Naive thymus-derived CD4-positive, alpha-beta T cell (primary cell): ENCODE measurements around the gene GGT7. TPM values are rescaled to one million over a fixed set of nuclear protein-coding genes. Genes with fewer than 3 reads are reported as not detected.

Experiments used
- ATAC-seq: fragments of 150-1000 bp; cut with Tn5 transposase; 2 replicates; pipeline ENCODE4 v1.10.0; 2021; ENCODE audit warnings: mild to moderate bottlenecking, moderate library complexity
- CTCF ChIA-PET: fragments of 350-600 bp; sonication (Branson Sonifier 250); formaldehyde crosslinking; loops from one replicate; lab custom pipeline; 2021; ENCODE audit warnings: antibody characterized with exemption; lab: Charles Lee
- POLR2A ChIA-PET: fragments of 350-600 bp; sonication (Branson Sonifier 250); formaldehyde crosslinking; loops from one replicate; lab custom pipeline; 2021; ENCODE audit warnings: antibody characterized with exemption, inconsistent platforms; lab: Charles Lee
- DNase-seq, 9 donors: peaks; one replicate each; pipeline versions ENCODE4 v3.0.0 to v3.0.0-alpha.2; 2020 to 2022; ENCODE audit warnings: mixed read lengths in 1 of 9
- H3K27ac ChIP-seq: one replicate; pipeline ENCODE4 v1.7.0; 2013; ENCODE audit warnings: mild to moderate bottlenecking, low read depth, low read length, moderate library complexity
- H3K27me3 ChIP-seq, 2 donors: one replicate each; pipeline ENCODE4 v1.7.0; 2013; ENCODE audit warnings: low read length in 2 of 2, mild to moderate bottlenecking in 2 of 2, moderate library complexity in 2 of 2; ENCODE audit not compliant: control insufficient read depth in 2 of 2, insufficient read depth in 2 of 2
- H3K36me3 ChIP-seq, 3 experiments: 1 replicate in 2 of 3; 2 replicates in 1 of 3; pipeline ENCODE4 v1.7.0; 2013; ENCODE audit warnings: low read length in 3 of 3, mild to moderate bottlenecking in 3 of 3, moderate library complexity in 1 of 3; ENCODE audit not compliant: insufficient read depth in 3 of 3, control insufficient read depth in 2 of 3
- H3K4me1 ChIP-seq, 2 donors: one replicate each; pipeline ENCODE4 v1.7.0; 2013; ENCODE audit warnings: low read length in 2 of 2, mild to moderate bottlenecking in 2 of 2, moderate library complexity in 1 of 2; ENCODE audit not compliant: control insufficient read depth in 2 of 2, insufficient read depth in 2 of 2
- H3K4me3 ChIP-seq: 2 replicates; pipeline ENCODE4 v1.7.0; 2013; ENCODE audit warnings: mild to moderate bottlenecking, low read length
- H3K9me3 ChIP-seq, 3 experiments: 1 replicate in 2 of 3; 2 replicates in 1 of 3; pipeline ENCODE4 v1.7.0; 2013; ENCODE audit warnings: low read length in 3 of 3; ENCODE audit not compliant: control insufficient read depth in 2 of 3
- H3K27ac Mint-ChIP-seq, 9 donors: one replicate each; pipeline ENCODE4 v1.8.0; 2020 to 2022; ENCODE audit warnings: mixed read lengths in 9 of 9, mild to moderate bottlenecking in 8 of 9, moderate library complexity in 5 of 9, inconsistent platforms in 2 of 9
- H3K27me3 Mint-ChIP-seq, 5 donors: one replicate each; pipeline ENCODE4 v1.8.0; 2021 to 2022; ENCODE audit warnings: mixed read lengths in 5 of 5, mild to moderate bottlenecking in 1 of 5
- H3K36me3 Mint-ChIP-seq, 5 donors: one replicate each; pipeline ENCODE4 v1.8.0; 2020 to 2022; ENCODE audit warnings: mixed read lengths in 5 of 5, mild to moderate bottlenecking in 3 of 5, inconsistent platforms in 1 of 5
- H3K4me1 Mint-ChIP-seq, 7 donors: one replicate each; pipeline ENCODE4 v1.8.0; 2020 to 2022; ENCODE audit warnings: mixed read lengths in 7 of 7, mild to moderate bottlenecking in 3 of 7, inconsistent platforms in 1 of 7
- H3K4me3 Mint-ChIP-seq, 10 donors: one replicate each; pipeline ENCODE4 v1.8.0; 2020 to 2022; ENCODE audit warnings: mild to moderate bottlenecking in 10 of 10, mixed read lengths in 10 of 10, moderate library complexity in 6 of 10, inconsistent platforms in 2 of 10
- H3K9me3 Mint-ChIP-seq, 11 donors: one replicate each; pipeline ENCODE4 v1.8.0; 2020 to 2022; ENCODE audit warnings: mixed read lengths in 11 of 11, mild to moderate bottlenecking in 4 of 11, inconsistent platforms in 1 of 11, moderate library complexity in 1 of 11
- intact Hi-C, 2 donors: fragments of 100-400 bp; cut with micrococcal nuclease; formaldehyde crosslinking; loops; one replicate each; pipeline ENCODE4 v1.15.1; 2023
- polyA plus RNA-seq, 2 donors: library from polyadenylated mRNA; unstranded; fragments of 300-500 nt; fragmentation: Illumina TruSeq; gene quantifications; one replicate each; pipeline ENCODE4 v1.2.3, GENCODE V29; 2021
- total RNA-seq, 6 experiments: library from RNA in 5 of 6; stranded (reverse) in 5 of 6; gene quantifications; 1 replicate in 5 of 6; 2 replicates in 1 of 6; pipeline ENCODE4 v1.2.3 and lab custom pipeline; 2021 to 2026

Gene GGT7
- total RNA-seq: 10 to 100 TPM; 13.9 to 50.6 (median 46.1) TPM
- polyA plus RNA-seq: 10 to 100 TPM in 1 of 2 donors, 1 to 10 TPM in 1; 6.2 to 10.6 TPM
- total RNA-seq (lab: John Stamatoyannopoulos, UW): 58.6 reads per million, percentile 74 among the genes with 10 or more reads in this experiment

DNA sequence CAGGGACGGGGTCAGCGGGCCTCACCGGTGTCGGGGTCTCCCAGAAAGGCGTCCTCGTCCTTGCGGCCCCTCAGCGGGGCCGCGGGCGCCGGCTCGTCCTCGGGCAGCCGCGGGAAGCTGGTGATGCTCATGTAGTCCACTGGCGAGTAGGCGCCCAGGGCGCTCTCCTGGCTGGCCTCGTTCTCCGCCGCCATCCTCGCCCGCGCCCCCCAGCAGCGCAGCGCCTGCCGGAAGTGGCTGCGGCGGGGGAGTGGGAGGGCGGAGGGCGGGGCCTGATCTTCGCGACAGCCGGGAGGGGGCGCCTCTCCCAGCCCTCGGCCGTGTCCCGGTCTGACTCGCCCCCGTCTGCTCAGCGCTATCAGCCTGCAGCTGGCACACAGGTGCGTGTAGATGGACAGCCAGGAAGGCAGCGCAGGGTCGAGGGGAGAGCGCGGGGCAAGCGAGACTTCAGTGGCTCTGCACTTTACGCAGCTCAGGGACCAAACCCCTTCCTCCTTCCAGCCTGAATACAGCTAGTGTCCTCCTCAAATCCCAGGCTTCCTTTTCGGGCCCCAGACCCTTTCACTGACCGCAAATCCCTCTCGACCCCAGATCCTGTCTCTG is at the start of gene GGT7:
GGT7 (minus strand) TSS at position 235 of the 603 bp plus-strand sequence; CDS start at position 194, 41 bp downstream.
- Mint-ChIP-seq H3K4me3 (peak within 1 kb of the TSS; percentile 86 to 97 (median 89)), H3K4me1 (peaks cover 52 to 82% (median 70%) of the 10 kb centered on the region in 7 donors), H3K36me3 (peaks cover 0 to 3% (median 0%) of the 10 kb centered on the region in 5 donors), H3K27me3 (no peaks in the 10 kb centered on the region), H3K27ac (peak within 1 kb of the TSS; percentile 70 to 95 (median 86)), H3K9me3 (peaks cover 0 to 1% (median 0%) of the 10 kb centered on the region in 11 donors)
- Histone ChIP-seq H3K27ac (peak within 1 kb of the TSS; percentile 72), H3K4me1 (peaks cover 35 to 49% of the 10 kb centered on the region in 2 donors), H3K4me3 (peak within 1 kb of the TSS; percentile 90), H3K27me3 (no peaks in the 10 kb centered on the region), H3K36me3 (no peaks in the 10 kb centered on the region), H3K9me3 (no peaks in the 10 kb centered on the region)
- POLR2A ChIA-PET: interaction anchor here (1.0 to 6.0 kb wide), 5 partner anchors 19 to 869 kb away, joined by 3 to 32 read pairs (median 3); partner anchors contain the start of genes GSS, MYH7B and RBM39
- intact Hi-C loops: loop anchor here (1.0 to 10.0 kb wide), 5 partner anchors 220 to 872 kb away; partner anchors contain the start of genes CEP250 (in 1 of the 2), EDEM2 (in 1 of the 2), MMP24OS (in 1 of the 2) and RBM39 (in 1 of the 2)
- DNase-seq (peak; percentile 78 to 92 (median 85)), ATAC-seq (peak; percentile 66)
- CTCF ChIA-PET: interaction anchor here (1.0 to 6.0 kb wide), 2 partner anchors 16 to 84 kb away, joined by 3 to 33 read pairs; partner anchors contain the start of genes GSS and MYH7B

DNA sequence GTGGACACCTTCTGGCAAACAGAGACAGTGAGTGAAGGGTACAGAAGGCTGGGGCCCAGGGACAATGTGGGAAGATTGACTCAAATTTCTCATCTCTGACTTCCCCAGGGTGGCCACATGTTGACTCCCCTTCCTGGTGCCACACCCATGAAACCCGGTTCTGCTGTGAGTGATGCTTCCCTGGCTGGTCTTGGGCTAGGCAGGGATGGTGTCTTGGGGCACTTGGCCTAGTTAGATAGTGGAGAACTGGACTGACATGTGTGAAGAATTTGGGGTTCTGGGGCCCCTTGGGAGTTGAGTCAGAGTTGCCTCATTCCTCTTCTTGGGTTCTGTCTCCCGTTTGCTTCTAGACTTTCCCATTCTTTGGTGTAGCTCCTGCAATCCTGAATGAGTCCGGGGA is 48.8 kb upstream of the GGT7 start:
- Mint-ChIP-seq H3K4me3 (no peak overlapping the region), H3K36me3 (peaks cover 22 to 34% (median 24%) of the 10 kb centered on the region in 5 donors), H3K27me3 (no peaks in the 10 kb centered on the region), H3K27ac (no peak overlapping the region), H3K4me1 (peaks cover 26 to 54% (median 35%) of the 10 kb centered on the region in 7 donors), H3K9me3 (peaks cover 0 to 11% (median 0%) of the 10 kb centered on the region in 11 donors)
- CTCF ChIA-PET: no interaction called here
- no peak for DNase-seq
- no peak overlapping the region for H3K27ac ChIP-seq
- no peaks in the 10 kb centered on the region for H3K9me3 ChIP-seq
- no peaks in the 10 kb centered on the region for H3K27me3 ChIP-seq
- peaks cover 0 to 55% (median 0%) of the 10 kb centered on the region in 3 experiments for H3K36me3 ChIP-seq
- intact Hi-C loops: no loop called here
- H3K4me1 ChIP-seq: peaks cover 10 to 18% of the 10 kb centered on the region in 2 donors
- no peak overlapping the region for H3K4me3 ChIP-seq
- POLR2A ChIA-PET: no interaction called here
- ATAC-seq: no peak

DNA sequence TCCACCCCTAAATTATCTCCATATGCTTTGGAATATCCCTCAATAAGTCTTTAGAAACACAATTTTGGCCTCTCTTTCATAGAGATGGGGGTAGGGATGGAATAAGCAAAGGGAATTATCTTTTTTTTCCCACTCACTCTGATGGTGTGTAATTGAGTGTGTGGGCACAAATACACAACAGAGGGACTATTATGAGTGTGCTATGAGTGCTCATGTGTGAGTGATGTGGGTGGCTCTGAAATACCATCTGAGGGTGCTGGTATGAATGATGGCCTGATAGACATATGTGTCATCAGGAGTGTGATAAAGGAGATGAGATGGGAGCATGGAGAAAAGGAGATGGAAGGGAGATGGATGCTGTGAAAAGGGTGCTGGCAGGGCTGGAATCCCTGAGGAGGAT is 47.4 kb upstream of the GGT7 start:
- H3K27ac ChIP-seq: no peak overlapping the region
- ChIA-PET POLR2A (interaction anchor here (0.6 kb wide), 1 partner anchor 99 kb away, joined by 3 read pairs; no protein-coding TSS in a partner anchor), CTCF (no interaction called here)
- peak overlapping the region in 2 of 9 donors; percentile 4 to 52 for H3K27ac Mint-ChIP-seq
- no peaks in the 10 kb centered on the region for H3K27me3 Mint-ChIP-seq
- no peaks in the 10 kb centered on the region for H3K27me3 ChIP-seq
- intact Hi-C loops: no loop called here
- no peaks in the 10 kb centered on the region for H3K9me3 ChIP-seq
- H3K4me3 ChIP-seq: no peak overlapping the region
- H3K4me3 Mint-ChIP-seq: no peak overlapping the region
- no peak for DNase-seq
- H3K36me3 Mint-ChIP-seq: peaks cover 17 to 30% (median 21%) of the 10 kb centered on the region in 5 donors
- no peak for ATAC-seq
- peaks cover 10 to 18% of the 10 kb centered on the region in 2 donors for H3K4me1 ChIP-seq
- peaks cover 0 to 45% (median 0%) of the 10 kb centered on the region in 3 experiments for H3K36me3 ChIP-seq
- H3K4me1 Mint-ChIP-seq: peaks cover 13 to 53% (median 31%) of the 10 kb centered on the region in 7 donors
- H3K9me3 Mint-ChIP-seq: peaks cover 0 to 11% (median 0%) of the 10 kb centered on the region in 11 donors

DNA sequence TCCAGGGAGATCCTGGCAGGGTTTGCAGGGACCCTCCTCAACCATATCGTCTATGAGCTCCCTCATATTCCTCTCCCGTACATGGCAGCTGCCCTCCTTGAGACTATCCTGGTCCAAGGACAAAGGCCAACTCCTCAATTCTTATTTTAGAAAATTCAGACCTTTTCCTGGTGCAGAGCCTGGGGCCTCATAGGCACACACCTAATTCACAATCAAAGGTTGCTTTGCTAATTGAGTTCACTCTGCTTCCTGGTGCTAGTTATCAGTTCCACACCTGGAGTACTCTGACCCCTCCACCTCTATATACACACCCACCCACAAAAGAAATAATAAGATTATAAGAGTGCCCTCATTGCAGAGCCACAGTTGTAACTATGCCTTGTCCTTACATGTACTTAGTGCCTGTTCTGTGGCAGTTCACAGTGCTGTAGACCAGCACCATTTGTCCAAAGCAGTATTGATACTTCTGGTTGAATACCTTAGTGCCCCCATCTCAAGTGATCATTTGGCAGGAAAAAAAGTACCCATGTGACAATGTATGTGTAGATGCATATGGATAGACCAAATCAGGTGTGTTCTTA is 44.2 kb upstream of the GGT7 start:
- H3K9me3 ChIP-seq: no peaks in the 10 kb centered on the region
- Mint-ChIP-seq H3K9me3 (peaks cover 0 to 11% (median 0%) of the 10 kb centered on the region in 11 donors), H3K27ac (peak overlapping the region in 4 of 9 donors; percentile 10 to 85 (median 54)), H3K4me1 (peaks cover 13 to 52% (median 30%) of the 10 kb centered on the region in 7 donors), H3K4me3 (peak overlapping the region in 1 of 10 donors; percentile 11), H3K27me3 (no peaks in the 10 kb centered on the region), H3K36me3 (peaks cover 12 to 43% (median 19%) of the 10 kb centered on the region in 5 donors)
- no peak for ATAC-seq
- H3K36me3 ChIP-seq: peaks cover 0 to 26% (median 0%) of the 10 kb centered on the region in 3 experiments
- ChIA-PET POLR2A (no interaction called here), CTCF (no interaction called here)
- DNase-seq: no peak
- intact Hi-C loops: no loop called here
- H3K4me1 ChIP-seq: peaks cover 10 to 18% of the 10 kb centered on the region in 2 donors
- no peak overlapping the region for H3K27ac ChIP-seq
- no peak overlapping the region for H3K4me3 ChIP-seq
- no peaks in the 10 kb centered on the region for H3K27me3 ChIP-seq

DNA sequence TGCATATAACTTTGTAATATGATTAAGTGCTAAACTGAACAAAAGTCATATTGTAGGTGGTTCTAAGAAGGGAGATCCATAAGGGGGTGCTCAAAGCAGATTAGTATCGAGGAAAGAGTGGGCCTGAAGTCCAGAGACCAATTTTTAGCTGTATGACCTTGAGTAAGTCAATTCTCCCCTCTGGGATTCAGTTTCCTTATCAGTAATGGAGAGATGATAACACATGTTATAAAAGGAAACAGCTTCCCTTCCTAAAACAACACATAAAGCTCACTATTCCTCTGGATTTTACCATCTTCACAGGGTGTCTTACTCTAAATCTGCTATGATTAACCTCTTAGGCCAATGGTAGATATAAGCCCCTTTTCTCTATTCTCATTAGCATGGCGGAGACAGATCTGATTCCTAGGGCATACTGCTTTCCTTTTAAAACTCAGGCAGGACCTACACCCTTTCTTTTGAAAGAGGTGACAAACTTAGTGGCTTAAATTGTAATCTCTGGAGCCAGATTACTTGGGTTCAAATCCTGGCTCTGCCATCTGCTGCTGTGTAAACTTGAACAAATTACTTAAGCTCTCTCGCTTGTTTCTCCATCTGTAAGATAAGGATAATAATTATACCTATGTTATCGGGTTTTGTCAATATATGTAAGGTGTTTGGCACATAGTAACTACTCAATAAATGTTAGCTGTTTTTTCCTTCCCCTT is 43.2 kb upstream of the GGT7 start:
- Mint-ChIP-seq H3K9me3 (peaks cover 0 to 11% (median 0%) of the 10 kb centered on the region in 11 donors), H3K27me3 (no peaks in the 10 kb centered on the region), H3K36me3 (peaks cover 8 to 49% (median 18%) of the 10 kb centered on the region in 5 donors), H3K4me1 (peaks cover 13 to 47% (median 33%) of the 10 kb centered on the region in 7 donors), H3K4me3 (no peak overlapping the region), H3K27ac (peak overlapping the region in 4 of 9 donors; percentile 7 to 45 (median 28))
- H3K4me1 ChIP-seq: peaks cover 10 to 18% of the 10 kb centered on the region in 2 donors
- intact Hi-C loops: no loop called here
- ChIA-PET POLR2A (interaction anchor here (0.8 kb wide), 1 partner anchor 38 kb away, joined by 3 read pairs; no protein-coding TSS in a partner anchor), CTCF (no interaction called here)
- DNase-seq (no peak), ATAC-seq (no peak)
- no peak overlapping the region for H3K27ac ChIP-seq
- H3K36me3 ChIP-seq: peaks cover 0 to 17% (median 0%) of the 10 kb centered on the region in 3 experiments
- H3K27me3 ChIP-seq: no peaks in the 10 kb centered on the region
- no peak overlapping the region for H3K4me3 ChIP-seq
- H3K9me3 ChIP-seq: no peaks in the 10 kb centered on the region

- Mint-ChIP-seq H3K4me1 (peaks cover 13 to 42% (median 33%) of the 10 kb centered on the region in 7 donors), H3K4me3 (no peak overlapping the region), H3K27me3 (no peaks in the 10 kb centered on the region), H3K36me3 (peaks cover 6 to 50% (median 12%) of the 10 kb centered on the region in 5 donors), H3K27ac (peak overlapping the region in 1 of 9 donors; percentile 7), H3K9me3 (peaks cover 0 to 9% (median 0%) of the 10 kb centered on the region in 11 donors)
- H3K36me3 ChIP-seq: peaks cover 0 to 9% (median 0%) of the 10 kb centered on the region in 3 experiments
- H3K4me1 ChIP-seq: peaks cover 10 to 18% of the 10 kb centered on the region in 2 donors
- H3K27ac ChIP-seq: no peak overlapping the region
- ATAC-seq (no peak), DNase-seq (no peak)
- H3K27me3 ChIP-seq: no peaks in the 10 kb centered on the region
- POLR2A ChIA-PET: no interaction called here
- H3K9me3 ChIP-seq: no peaks in the 10 kb centered on the region
- intact Hi-C loops: no loop called here
- no peak overlapping the region for H3K4me3 ChIP-seq
- CTCF ChIA-PET: no interaction called here
These were observed 42.5 kb upstream of the GGT7 start for GRCh38 chr20:34915131-34915530.
